WTC11 (cell line): ENCODE measurements around the gene NDUFS5. TPM values are rescaled to one million over a fixed set of nuclear protein-coding genes. Genes with fewer than 3 reads are reported as not detected.
"Not testable (repeated sequence)": the region's sequence is repeated elsewhere in the genome, so short reads cannot be mapped to it uniquely, and the experiment has no call there.

ENCODE experiments used
- ATAC-seq: fragments of 200-7000 bp; cut with Tn5 transposase; 2 replicates; pipeline ENCODE4 v1.10.0; 2021; ENCODE audit warnings: mild to moderate bottlenecking, moderate library complexity
- CTCF ChIA-PET: fragments of 300-600 bp; sonication (Branson Sonifier 250); formaldehyde crosslinking; loops from one replicate; lab custom pipeline; 2021; ENCODE audit warnings: antibody characterized with exemption; lab: Charles Lee
- POLR2A ChIA-PET: fragments of 350-600 bp; sonication (Branson Sonifier 250); formaldehyde crosslinking; loops from one replicate; lab custom pipeline; 2021; ENCODE audit warnings: antibody characterized with exemption; lab: Charles Lee
- DNase-seq: peaks from one replicate; pipeline ENCODE4 v3.0.0; 2021; ENCODE audit warnings: low spot score
- H3K27ac Mint-ChIP-seq: 2 replicates; pipeline ENCODE4 v1.8.0; 2021; ENCODE audit warnings: mixed read lengths
- H3K27me3 Mint-ChIP-seq: 2 replicates; pipeline ENCODE4 v1.8.0; 2021; ENCODE audit warnings: low read depth, mild to moderate bottlenecking, moderate library complexity, mixed read lengths
- H3K36me3 Mint-ChIP-seq: 2 replicates; pipeline ENCODE4 v1.8.0; 2021; ENCODE audit warnings: mixed read lengths
- H3K4me1 Mint-ChIP-seq: 2 replicates; pipeline ENCODE4 v1.8.0; 2022; ENCODE audit warnings: mixed read lengths
- H3K4me3 Mint-ChIP-seq: 2 replicates; pipeline ENCODE4 v1.8.0; 2021; ENCODE audit warnings: mild to moderate bottlenecking, moderate library complexity, mixed read lengths
- H3K9me3 Mint-ChIP-seq: 2 replicates; pipeline ENCODE4 v1.8.0; 2021; ENCODE audit warnings: mixed read lengths
- ATF1 ChIP-seq: sonication (generic); formaldehyde crosslinking; IDR thresholded peaks from 2 replicates; pipeline ENCODE4 v1.8.1; 2023; ENCODE audit warnings: mild to moderate bottlenecking, moderate library complexity, missing genetic modification reagents
- CBFB ChIP-seq: sonication (generic); formaldehyde crosslinking; IDR thresholded peaks from 2 replicates; pipeline ENCODE4 v1.8.1; 2022; ENCODE audit warnings: mild to moderate bottlenecking, low read depth, missing genetic modification reagents
- E2F4 ChIP-seq: sonication (generic); formaldehyde crosslinking; IDR thresholded peaks from 2 replicates; pipeline ENCODE4 v1.8.1; 2022; ENCODE audit warnings: low read depth, mild to moderate bottlenecking, moderate library complexity, missing genetic modification reagents, borderline replicate concordance
- ELF4 ChIP-seq: sonication (generic); formaldehyde crosslinking; IDR thresholded peaks from 2 replicates; pipeline ENCODE4 v1.8.1; 2022; ENCODE audit warnings: low read depth, mild to moderate bottlenecking, moderate library complexity, missing genetic modification reagents
- ERG ChIP-seq: fragments of 250-450 bp; sonication (Bioruptor Pico); IDR thresholded peaks from 2 replicates; pipeline ENCODE4 v1.8.0; 2021; ENCODE audit warnings: mild to moderate bottlenecking
- FOXJ3 ChIP-seq: sonication (generic); formaldehyde crosslinking; IDR thresholded peaks from 2 replicates; pipeline ENCODE4 v1.9.0; 2021; ENCODE audit warnings: missing genetic modification reagents, mild to moderate bottlenecking, borderline replicate concordance
- GTF2I ChIP-seq: fragments of 250-450 bp; sonication (Bioruptor Pico); conservative IDR thresholded peaks from 2 replicates; pipeline ENCODE4 v1.4.0; 2021; ENCODE audit warnings: mild to moderate bottlenecking
- JAZF1 ChIP-seq: fragments of 250-450 bp; sonication (Bioruptor Pico); IDR thresholded peaks from 2 replicates; pipeline ENCODE4 v1.9.0; 2021; ENCODE audit warnings: moderate library complexity, mild to moderate bottlenecking, inconsistent platforms
- MXD4 ChIP-seq: fragments of 250-450 bp; sonication (Bioruptor Pico); IDR thresholded peaks from 2 replicates; pipeline ENCODE4 v1.8.0; 2021; ENCODE audit warnings: mild to moderate bottlenecking, moderate library complexity, borderline replicate concordance
- NFATC4 ChIP-seq: fragments of 250-450 bp; sonication (Bioruptor Pico); IDR thresholded peaks from 2 replicates; pipeline ENCODE4 v1.9.0; 2021; ENCODE audit warnings: mild to moderate bottlenecking
- NR1H2 ChIP-seq: sonication (generic); formaldehyde crosslinking; IDR thresholded peaks from 2 replicates; pipeline ENCODE4 v1.9.0; 2021; ENCODE audit warnings: mild to moderate bottlenecking, moderate library complexity, missing genetic modification reagents
- PRRX2 ChIP-seq: fragments of 250-450 bp; sonication (Bioruptor Pico); IDR thresholded peaks from 2 replicates; pipeline ENCODE4 v1.8.0; 2021; ENCODE audit warnings: mild to moderate bottlenecking
- SMAD3 ChIP-seq: sonication (generic); formaldehyde crosslinking; IDR thresholded peaks from 2 replicates; pipeline ENCODE4 v1.8.0; 2022; ENCODE audit warnings: missing genetic modification reagents, mild to moderate bottlenecking, borderline replicate concordance
- SMAD4 ChIP-seq: sonication (generic); formaldehyde crosslinking; IDR thresholded peaks from 2 replicates; pipeline ENCODE4 v1.8.0; 2022; ENCODE audit warnings: mild to moderate bottlenecking, missing genetic modification reagents
- SOX15 ChIP-seq: fragments of 250-450 bp; sonication (Bioruptor Pico); IDR thresholded peaks from 2 replicates; pipeline ENCODE4 v1.9.0; 2021; ENCODE audit warnings: mild to moderate bottlenecking
- TEAD1 ChIP-seq: sonication (generic); formaldehyde crosslinking; IDR thresholded peaks from 2 replicates; pipeline ENCODE4 v1.8.0; 2022; ENCODE audit warnings: mild to moderate bottlenecking, missing genetic modification reagents
- TP53 ChIP-seq: sonication (generic); formaldehyde crosslinking; IDR thresholded peaks from 2 replicates; pipeline ENCODE4 v1.8.1; 2023; ENCODE audit warnings: mild to moderate bottlenecking, missing genetic modification reagents
- USF2 ChIP-seq: sonication (generic); formaldehyde crosslinking; IDR thresholded peaks from 2 replicates; pipeline ENCODE4 v1.8.1; 2023; ENCODE audit warnings: mild to moderate bottlenecking, missing genetic modification reagents, moderate library complexity
- ZNF121 ChIP-seq: sonication (generic); formaldehyde crosslinking; IDR thresholded peaks from 2 replicates; pipeline ENCODE4 v1.8.0; 2023; ENCODE audit warnings: missing genetic modification reagents
- ZNF138 ChIP-seq: sonication (generic); formaldehyde crosslinking; conservative IDR thresholded peaks from 2 replicates; pipeline ENCODE4 v1.8.1; 2022; ENCODE audit warnings: mild to moderate bottlenecking, moderate library complexity, missing genetic modification reagents
- ZNF263 ChIP-seq: sonication (generic); formaldehyde crosslinking; IDR thresholded peaks from 2 replicates; pipeline ENCODE4 v1.8.1; 2022; ENCODE audit warnings: low read depth, mild to moderate bottlenecking, moderate library complexity, missing genetic modification reagents
- ZNF416 ChIP-seq: fragments of 250-450 bp; sonication (Bioruptor Pico); IDR thresholded peaks from 2 replicates; pipeline ENCODE4 v1.9.0; 2021; ENCODE audit warnings: mild to moderate bottlenecking, inconsistent platforms
- ZNF425 ChIP-seq: fragments of 250-450 bp; sonication (Bioruptor Pico); conservative IDR thresholded peaks from 2 replicates; pipeline ENCODE4 v1.9.0; 2021; ENCODE audit warnings: mild to moderate bottlenecking
- total RNA-seq: library from RNA; stranded (reverse); gene quantifications from 3 replicates; pipeline ENCODE4 v1.2.3, GENCODE V29; 2021

NDUFS5 gene
- total RNA-seq, 1 experiment from 2014 or later = 402 TPM

- Mint-ChIP-seq H3K4me3 (no peak overlapping the region), H3K36me3 (peaks cover 7% of the 10 kb centered on the region; the same call in 1 of the 2 replicates), H3K4me1 (peaks cover 12% of the 10 kb centered on the region), H3K27ac (no peak overlapping the region), H3K9me3 (no peaks in the 10 kb centered on the region), H3K27me3 (no peaks in the 10 kb centered on the region)
- TF ChIP-seq ZNF121 (CRISPR knock-in tag) = no peak
- TF ChIP-seq USF2 (CRISPR knock-in tag) = no peak
- TF ChIP-seq SMAD4 = no peak
- no peak for TF ChIP-seq JAZF1 (CRISPR knock-in tag)
- no peak for TF ChIP-seq CBFB (CRISPR knock-in tag)
- no peak for TF ChIP-seq TEAD1 (CRISPR knock-in tag)
- TF ChIP-seq E2F4 = no peak
- TF ChIP-seq ZNF263 (CRISPR knock-in tag) = no peak
- TF ChIP-seq FOXJ3 (CRISPR knock-in tag) = no peak
- no peak for TF ChIP-seq MXD4 (CRISPR knock-in tag)
- POLR2A ChIA-PET = no interaction called here
- CTCF ChIA-PET = no interaction called here
- DNase-seq (no peak), ATAC-seq (no peak)
Observed at GRCh38 chr1:39048745-39049370, 22.7 kb downstream of the NDUFS5 start.

- no peaks in the 10 kb centered on the region for H3K27me3 Mint-ChIP-seq
- TF ChIP-seq ZNF138 (CRISPR knock-in tag) = no peak
- TF ChIP-seq SMAD3 (CRISPR knock-in tag) = no peak
- no peak for TF ChIP-seq ZNF425
- DNase-seq = no peak
- H3K4me3 Mint-ChIP-seq = no peak overlapping the region
- ChIA-PET POLR2A (no interaction called here), CTCF (interaction anchor here (0.8 kb wide), 1 partner anchor 23 kb away, joined by 3 read pairs; the partner anchor contains the start of gene NDUFS5)
- H3K9me3 Mint-ChIP-seq = no peaks in the 10 kb centered on the region
- ATAC-seq = no peak
- peaks cover 9% of the 10 kb centered on the region for H3K4me1 Mint-ChIP-seq
- H3K27ac Mint-ChIP-seq = peak overlapping the region; percentile 32; the same call in 1 of the 2 replicates
- H3K36me3 Mint-ChIP-seq = peaks cover 7% of the 10 kb centered on the region; the same call in 1 of the 2 replicates
Observed at GRCh38 chr1:39050001-39050400, 23.9 kb downstream of the NDUFS5 start.

- H3K27me3 Mint-ChIP-seq, H3K4me3 Mint-ChIP-seq, H3K4me1 Mint-ChIP-seq, H3K27ac Mint-ChIP-seq, H3K9me3 Mint-ChIP-seq, POLR2A ChIA-PET, H3K36me3 Mint-ChIP-seq, ATAC-seq, DNase-seq: not testable (repeated sequence)
- CTCF ChIA-PET = interaction anchor here (0.7 to 1.6 kb wide), 2 partner anchors 140 to 205 kb away, joined by 3 to 4 read pairs; no protein-coding TSS in a partner anchor
Observed at GRCh38 chr1:39051193-39051850, 25.2 kb downstream of the NDUFS5 start.

GRCh38 chr1:39051956-39052355 lies 25.8 kb downstream of the NDUFS5 start:
- no peaks in the 10 kb centered on the region for H3K27me3 Mint-ChIP-seq
- ATAC-seq = peak; percentile 43; the same call in 1 of the 2 replicates
- H3K9me3 Mint-ChIP-seq = no peaks in the 10 kb centered on the region
- no peak overlapping the region for H3K4me3 Mint-ChIP-seq
- POLR2A ChIA-PET = no interaction called here
- H3K27ac Mint-ChIP-seq = peak overlapping the region; percentile 79
- H3K36me3 Mint-ChIP-seq = peaks cover 5% of the 10 kb centered on the region; the same call in 1 of the 2 replicates
- H3K4me1 Mint-ChIP-seq = peaks cover 9% of the 10 kb centered on the region
- CTCF ChIA-PET = interaction anchor here (1.6 kb wide), 1 partner anchor 139 kb away, joined by 4 read pairs; no protein-coding TSS in a partner anchor
- no peak for DNase-seq
- TF ChIP-seq SOX15 (CRISPR knock-in tag) (no peak), GTF2I (no peak), TP53 (CRISPR knock-in tag) (no peak), SMAD4 (no peak), ATF1 (CRISPR knock-in tag) (no peak), PRRX2 (CRISPR knock-in tag) (no peak), NFATC4 (CRISPR knock-in tag) (no peak), ERG (no peak), ZNF138 (CRISPR knock-in tag) (no peak), ELF4 (CRISPR knock-in tag) (no peak), NR1H2 (CRISPR knock-in tag) (no peak), USF2 (CRISPR knock-in tag) (no peak), ZNF416 (CRISPR knock-in tag) (no peak)
